ENCODE data around the gene CHD8. TPM values are rescaled to one million over a fixed set of nuclear protein-coding genes. Genes with fewer than 3 reads are reported as not detected.
A peak's percentile ranks its signal among the peaks of the same experiment; 100 is the strongest.

The CHD8 gene
- total RNA-seq, 1 experiment from 2014 or later: 64.7 TPM

- DNase-seq (ENCODE audit: low read depth, low spot score): no peak
- CTCF ChIA-PET: interaction anchor here (0.5 to 1.1 kb wide), 2 partner anchors 18 to 211 kb away, joined by 4 read pairs; no protein-coding TSS in a partner anchor
Observed at GRCh38 chr14:21455592-21455911, 371 bp downstream of the CHD8 start.

DNA sequence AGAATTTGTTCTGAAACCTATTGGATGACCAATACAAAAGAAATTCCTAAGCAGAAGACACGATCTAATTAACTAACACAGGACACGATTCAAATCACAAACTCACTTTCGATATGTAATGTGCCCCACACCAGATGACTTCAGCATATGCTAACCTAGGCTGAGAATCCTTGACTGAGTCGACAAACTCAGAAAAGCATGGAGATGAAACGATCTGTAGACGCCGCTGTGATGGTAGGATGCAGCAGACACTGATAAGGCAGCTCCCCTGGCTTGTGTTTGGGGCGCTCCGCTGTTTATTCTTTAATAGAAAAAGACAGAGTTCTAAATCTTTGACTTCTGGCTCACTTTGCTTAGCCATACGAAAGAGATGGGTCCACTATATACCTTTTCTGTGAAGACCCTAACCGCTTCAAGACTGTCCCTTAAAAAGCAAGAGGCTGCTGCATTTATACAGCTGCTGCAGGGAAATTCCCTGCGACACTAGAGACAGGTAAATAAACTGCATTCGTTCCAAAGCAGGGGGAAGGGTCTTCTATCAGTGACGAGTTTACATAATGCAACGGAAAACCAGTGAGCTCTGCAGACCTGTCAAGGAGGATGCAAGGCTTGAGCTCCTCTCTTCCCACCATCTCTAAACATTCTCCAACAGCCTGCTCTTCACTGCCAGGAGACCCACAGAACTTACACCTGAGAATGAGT, 929 bp downstream of the CHD8 start:
- ChIA-PET CTCF (interaction anchor here (1.1 kb wide), 1 partner anchor 18 kb away, joined by 4 read pairs; no protein-coding TSS in a partner anchor), POLR2A (no interaction called here)
- peaks cover 3% of the 10 kb centered on the region for H3K36me3 ChIP-seq (ENCODE audit: control insufficient read depth, insufficient read depth, low read length)
- H3K27me3 ChIP-seq (ENCODE audit: control insufficient read depth, insufficient read depth, low read length): no peaks in the 10 kb centered on the region
- DNase-seq (ENCODE audit: low read depth, low spot score) (no peak), ATAC-seq (no peak)
- peak overlapping the region; percentile 77 to 96 for H3K4me3 ChIP-seq (ENCODE audit: low read depth in 2 of 2, low read length in 2 of 2)
- H3K9me3 ChIP-seq (ENCODE audit: control insufficient read depth, insufficient read depth, low read depth, low read length): no peaks in the 10 kb centered on the region
- peaks cover 6% of the 10 kb centered on the region; the same call in 1 of the 2 replicates for H3K4me1 ChIP-seq (ENCODE audit: control insufficient read depth, insufficient read depth, low read length)
- TSS peak; percentile 73 for BruUV-seq (replicated peaks)
- intact Hi-C loops (cut with micrococcal nuclease; ENCODE audit: unreplicated experiment): no loop called here
- in situ Hi-C loops (cut with HindIII; ENCODE audit: low pct_unique_long_range_greater_than_20kb, low sequenced_read_pairs): no loop called here
- no peak for TF ChIP-seq SIN3A (IDR thresholded peaks at IDR 0.05; ENCODE audit: borderline replicate concordance, insufficient read depth, low read depth, low read length)
- TF ChIP-seq POLR2AphosphoS5 (IDR thresholded peaks at IDR 0.05; ENCODE audit: low read depth, low read length): no peak
- TF ChIP-seq, protein P1, sequence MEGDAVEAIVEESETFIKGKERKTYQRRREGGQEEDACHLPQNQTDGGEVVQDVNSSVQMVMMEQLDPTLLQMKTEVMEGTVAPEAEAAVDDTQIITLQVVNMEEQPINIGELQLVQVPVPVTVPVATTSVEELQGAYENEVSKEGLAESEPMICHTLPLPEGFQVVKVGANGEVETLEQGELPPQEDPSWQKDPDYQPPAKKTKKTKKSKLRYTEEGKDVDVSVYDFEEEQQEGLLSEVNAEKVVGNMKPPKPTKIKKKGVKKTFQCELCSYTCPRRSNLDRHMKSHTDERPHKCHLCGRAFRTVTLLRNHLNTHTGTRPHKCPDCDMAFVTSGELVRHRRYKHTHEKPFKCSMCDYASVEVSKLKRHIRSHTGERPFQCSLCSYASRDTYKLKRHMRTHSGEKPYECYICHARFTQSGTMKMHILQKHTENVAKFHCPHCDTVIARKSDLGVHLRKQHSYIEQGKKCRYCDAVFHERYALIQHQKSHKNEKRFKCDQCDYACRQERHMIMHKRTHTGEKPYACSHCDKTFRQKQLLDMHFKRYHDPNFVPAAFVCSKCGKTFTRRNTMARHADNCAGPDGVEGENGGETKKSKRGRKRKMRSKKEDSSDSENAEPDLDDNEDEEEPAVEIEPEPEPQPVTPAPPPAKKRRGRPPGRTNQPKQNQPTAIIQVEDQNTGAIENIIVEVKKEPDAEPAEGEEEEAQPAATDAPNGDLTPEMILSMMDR (IDR thresholded peaks at IDR 0.05): no peak
- no peak for TF ChIP-seq TCF7L2 (IDR thresholded peaks at IDR 0.05; ENCODE audit: low read depth, low read length)
- TF ChIP-seq, protein P2, sequence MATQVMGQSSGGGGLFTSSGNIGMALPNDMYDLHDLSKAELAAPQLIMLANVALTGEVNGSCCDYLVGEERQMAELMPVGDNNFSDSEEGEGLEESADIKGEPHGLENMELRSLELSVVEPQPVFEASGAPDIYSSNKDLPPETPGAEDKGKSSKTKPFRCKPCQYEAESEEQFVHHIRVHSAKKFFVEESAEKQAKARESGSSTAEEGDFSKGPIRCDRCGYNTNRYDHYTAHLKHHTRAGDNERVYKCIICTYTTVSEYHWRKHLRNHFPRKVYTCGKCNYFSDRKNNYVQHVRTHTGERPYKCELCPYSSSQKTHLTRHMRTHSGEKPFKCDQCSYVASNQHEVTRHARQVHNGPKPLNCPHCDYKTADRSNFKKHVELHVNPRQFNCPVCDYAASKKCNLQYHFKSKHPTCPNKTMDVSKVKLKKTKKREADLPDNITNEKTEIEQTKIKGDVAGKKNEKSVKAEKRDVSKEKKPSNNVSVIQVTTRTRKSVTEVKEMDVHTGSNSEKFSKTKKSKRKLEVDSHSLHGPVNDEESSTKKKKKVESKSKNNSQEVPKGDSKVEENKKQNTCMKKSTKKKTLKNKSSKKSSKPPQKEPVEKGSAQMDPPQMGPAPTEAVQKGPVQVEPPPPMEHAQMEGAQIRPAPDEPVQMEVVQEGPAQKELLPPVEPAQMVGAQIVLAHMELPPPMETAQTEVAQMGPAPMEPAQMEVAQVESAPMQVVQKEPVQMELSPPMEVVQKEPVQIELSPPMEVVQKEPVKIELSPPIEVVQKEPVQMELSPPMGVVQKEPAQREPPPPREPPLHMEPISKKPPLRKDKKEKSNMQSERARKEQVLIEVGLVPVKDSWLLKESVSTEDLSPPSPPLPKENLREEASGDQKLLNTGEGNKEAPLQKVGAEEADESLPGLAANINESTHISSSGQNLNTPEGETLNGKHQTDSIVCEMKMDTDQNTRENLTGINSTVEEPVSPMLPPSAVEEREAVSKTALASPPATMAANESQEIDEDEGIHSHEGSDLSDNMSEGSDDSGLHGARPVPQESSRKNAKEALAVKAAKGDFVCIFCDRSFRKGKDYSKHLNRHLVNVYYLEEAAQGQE (IDR thresholded peaks at IDR 0.05; ENCODE audit: insufficient read depth in 1 of 2, low read depth in 2 of 2, low read length in 1 of 2): no peak
- peak overlapping the region; percentile 92 for H3K27ac ChIP-seq (ENCODE audit: low read length)

More at GRCh38 chr14:21455592-21455911, 371 bp downstream of the CHD8 start:
- Histone ChIP-seq H3K27me3 (ENCODE audit: control insufficient read depth, insufficient read depth, low read length) (no peaks in the 10 kb centered on the region), H3K36me3 (ENCODE audit: control insufficient read depth, insufficient read depth, low read length) (peaks cover 3% of the 10 kb centered on the region), H3K9me3 (ENCODE audit: control insufficient read depth, insufficient read depth, low read depth, low read length) (no peaks in the 10 kb centered on the region), H3K27ac (ENCODE audit: low read length) (peak overlapping the region; percentile 92), H3K4me3 (ENCODE audit: low read depth in 2 of 2, low read length in 2 of 2) (peak overlapping the region; percentile 77 to 96), H3K4me1 (ENCODE audit: control insufficient read depth, insufficient read depth, low read length) (peaks cover 4% of the 10 kb centered on the region; the same call in 1 of the 2 replicates)
- no TSS peak for BruUV-seq (replicated peaks)
- intact Hi-C loops (cut with micrococcal nuclease; ENCODE audit: unreplicated experiment) (no loop called here), in situ Hi-C loops (cut with HindIII; ENCODE audit: low pct_unique_long_range_greater_than_20kb, low sequenced_read_pairs) (no loop called here)
- TF ChIP-seq POLR2AphosphoS5 (IDR thresholded peaks at IDR 0.05; ENCODE audit: low read depth, low read length) (no peak), TCF7L2 (IDR thresholded peaks at IDR 0.05; ENCODE audit: low read depth, low read length) (no peak)
- TF ChIP-seq, protein P1 (IDR thresholded peaks at IDR 0.05): no peak
- peak; percentile 46 for ATAC-seq
- POLR2A ChIA-PET: interaction anchor here (0.5 kb wide), 1 partner anchor 8 kb away, joined by 5 read pairs; no protein-coding TSS in a partner anchor
